HG03066 (cell line): ENCODE measurements around the gene NHS.
"Not testable (repeated sequence)": the region's sequence is repeated elsewhere in the genome, so short reads cannot be mapped to it uniquely, and the experiment has no call there.

Source experiments
- ATAC-seq: cut with Tn5 transposase; IDR thresholded peaks from one replicate; pipeline ENCODE4 v1.9.1; 2021; ENCODE audit warnings: low read depth; ENCODE audit not compliant: unreplicated experiment

Gene NHS

DNA sequence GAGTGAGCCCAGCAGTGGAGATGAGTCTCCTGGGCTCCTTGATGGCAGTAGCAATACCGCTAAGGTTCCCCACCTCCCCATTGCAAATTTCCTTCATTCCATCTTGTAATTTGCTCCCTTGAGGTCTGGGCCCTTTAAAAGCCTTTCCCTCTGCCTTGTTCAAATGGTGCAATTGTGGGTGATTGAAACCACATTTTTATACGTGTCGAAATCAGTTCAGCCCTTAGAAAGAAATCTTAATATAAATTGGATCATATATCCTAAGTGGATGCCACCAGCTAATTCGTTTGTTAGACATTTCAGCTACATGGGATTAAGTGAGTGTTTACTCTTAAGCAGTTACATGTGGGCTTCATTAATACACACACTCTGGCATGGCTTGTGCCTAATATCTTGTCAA, 68.6 kb downstream of the NHS start:
- no peak for ATAC-seq

DNA sequence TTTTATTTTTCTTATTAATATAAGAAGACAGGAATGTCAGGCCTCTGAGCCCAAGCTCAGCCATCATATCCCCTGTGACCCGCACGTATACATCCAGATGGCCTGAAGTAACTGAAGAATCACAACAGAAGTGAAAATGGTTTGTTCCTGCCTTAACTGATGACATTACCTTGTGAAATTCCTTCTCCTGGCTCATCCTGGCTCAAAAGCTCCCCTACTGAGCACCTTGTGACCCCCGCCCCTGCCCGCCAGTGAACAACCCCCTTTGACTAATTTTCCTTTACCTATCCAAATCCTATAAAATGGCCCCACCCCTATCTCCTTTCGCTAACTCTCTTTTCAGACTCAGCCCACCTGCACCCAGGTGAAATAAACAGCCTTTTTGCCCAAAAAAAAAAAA, 71.3 kb downstream of the NHS start:
- not testable (repeated sequence) for ATAC-seq

- ATAC-seq, result no peak
These were observed 73.2 kb downstream of the NHS start for GRCh38 chrX:17448188-17448587.

DNA sequence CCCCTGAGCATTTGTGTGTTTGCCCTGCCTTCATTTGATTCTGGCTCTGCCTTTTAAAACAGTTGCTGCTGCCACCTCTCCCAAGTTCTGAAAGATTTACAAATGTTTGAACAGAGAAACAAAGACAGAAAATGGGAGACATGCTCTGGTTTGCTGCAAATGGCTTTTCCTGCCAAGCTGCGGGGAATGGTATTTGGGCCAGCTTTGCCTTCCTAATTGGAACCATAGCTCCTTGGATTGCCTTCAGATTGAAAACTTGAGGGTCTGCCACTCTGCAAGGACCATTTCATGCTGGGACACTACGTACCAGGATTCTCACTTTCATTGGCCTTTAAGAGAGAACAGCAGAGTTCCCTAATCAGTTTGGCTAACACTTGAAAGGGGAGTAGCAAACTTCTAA, 74.9 kb downstream of the NHS start:
- no peak for ATAC-seq

- ATAC-seq, result no peak
These were observed 78.8 kb downstream of the NHS start for GRCh38 chrX:17453788-17454187.

DNA sequence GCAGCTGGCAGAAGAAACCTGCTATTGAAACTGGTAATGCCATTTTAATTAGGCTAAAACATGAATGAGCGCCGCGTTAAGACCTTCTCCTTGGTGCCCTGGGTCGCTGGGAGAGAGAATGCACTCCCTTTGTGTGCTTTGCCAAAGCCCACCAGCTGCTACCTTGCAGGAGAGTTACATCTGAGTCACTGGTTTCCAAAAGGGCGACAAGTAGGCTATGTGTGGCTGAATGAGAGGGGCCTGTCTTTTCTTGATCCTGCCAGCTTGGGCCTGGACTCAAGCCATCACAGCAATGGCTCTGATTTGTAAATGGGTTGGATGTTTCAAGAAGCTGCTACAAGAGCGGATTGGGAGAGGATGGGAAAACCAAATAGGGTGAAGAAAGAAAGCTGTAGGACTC, 81.5 kb downstream of the NHS start:
- ATAC-seq, result no peak

GRCh38 chrX:17459008-17459611, 84.1 kb downstream of the NHS start:
- ATAC-seq, result no peak

- no peak for ATAC-seq
These were observed 84.7 kb downstream of the NHS start for GRCh38 chrX:17459661-17460060.

DNA sequence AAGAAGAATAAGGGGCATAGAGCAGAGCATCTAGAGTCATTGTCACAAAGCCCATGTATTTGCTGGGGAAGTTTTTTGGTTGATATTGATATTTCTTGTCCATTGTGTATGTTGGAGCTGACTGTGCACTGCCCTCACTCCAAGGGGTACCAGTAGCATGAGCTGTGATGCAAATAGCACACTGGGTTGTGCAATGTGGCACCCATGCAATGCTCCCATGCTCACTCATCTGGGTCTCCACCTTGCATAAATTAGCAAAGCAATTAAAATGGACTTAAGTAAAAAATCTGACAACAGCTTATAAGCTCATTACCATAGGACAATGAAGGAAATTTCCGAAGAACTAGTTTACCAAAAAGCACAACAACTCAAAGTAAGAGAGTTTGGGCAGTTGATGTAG, 87.9 kb downstream of the NHS start:
- ATAC-seq, result no peak

DNA sequence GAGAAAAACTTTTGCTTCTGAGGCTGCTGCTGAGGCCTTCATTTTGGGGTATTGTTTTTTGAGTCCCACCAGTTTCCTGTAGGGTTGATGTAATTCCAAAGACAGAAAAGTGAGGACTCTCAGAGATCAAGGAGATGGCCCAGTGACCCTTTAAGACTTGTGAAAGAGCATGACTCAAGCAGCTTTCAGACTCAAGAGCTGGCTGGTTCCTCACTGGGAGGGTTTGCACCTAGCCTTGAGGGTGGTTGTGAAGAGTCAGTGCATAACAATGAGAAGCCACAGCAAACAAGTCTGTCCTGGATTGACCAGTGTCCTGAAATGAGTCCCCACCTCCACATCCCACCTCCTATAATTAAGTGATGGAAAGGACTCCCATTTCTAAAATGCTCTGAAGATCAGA, 89.2 kb downstream of the NHS start:
- ATAC-seq, result no peak

DNA sequence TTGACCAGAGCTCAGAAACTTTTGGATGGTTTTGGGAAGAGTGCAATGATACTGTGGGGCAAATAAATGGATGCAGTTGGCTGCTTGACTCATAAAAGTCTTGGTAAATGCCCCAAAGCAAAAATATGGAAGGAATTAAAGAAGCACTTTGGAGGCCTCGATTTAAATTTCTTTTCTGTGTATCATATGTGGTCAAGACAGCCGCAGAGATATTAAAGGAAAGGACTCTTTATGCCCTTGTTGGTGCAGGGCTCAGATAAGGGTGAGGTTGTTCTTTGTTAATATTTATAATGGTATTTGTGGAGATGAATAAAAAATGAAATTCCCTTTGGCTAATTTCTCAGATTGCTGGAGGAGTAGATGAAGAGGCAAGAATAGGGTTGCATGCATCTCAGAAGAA, 90.2 kb downstream of the NHS start:
- no peak for ATAC-seq

DNA sequence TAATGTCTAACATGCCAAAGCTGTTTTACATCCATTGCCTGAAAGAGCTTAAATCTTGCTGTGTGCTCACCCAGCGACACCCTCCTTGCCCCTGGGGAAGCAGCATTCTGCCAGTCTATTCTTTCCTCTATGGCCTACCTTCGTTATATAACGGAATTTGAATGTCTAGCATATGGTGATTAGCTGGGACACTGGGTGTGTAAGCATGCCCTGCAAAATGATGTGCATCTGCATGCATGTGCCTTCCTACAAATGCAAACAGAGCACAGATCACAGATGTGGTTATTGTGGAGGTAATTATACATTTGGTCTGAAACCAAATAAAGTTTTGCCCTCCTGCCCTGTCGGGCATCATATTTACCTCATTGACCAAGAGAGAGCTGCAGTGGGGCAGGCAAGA, 90.8 kb downstream of the NHS start:
- ATAC-seq, result no peak

DNA sequence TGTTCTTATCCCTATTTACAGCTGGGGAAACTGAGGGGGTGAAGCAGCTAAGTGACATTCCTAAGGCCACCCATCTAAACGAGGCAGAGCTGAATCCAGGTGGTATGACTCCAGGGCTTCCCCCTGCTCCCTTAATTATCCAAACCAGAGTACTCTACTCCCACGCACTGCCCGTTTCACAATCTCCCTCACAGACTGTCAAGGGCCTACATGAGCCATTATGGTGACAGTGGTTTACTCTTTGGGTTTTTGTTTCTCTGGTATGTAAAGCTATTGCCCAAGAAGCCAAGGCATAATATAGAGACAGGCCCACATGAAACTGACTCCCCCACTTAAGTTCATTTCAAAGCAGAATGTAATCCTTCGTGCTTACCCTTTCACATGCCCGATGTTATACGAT, 95.1 kb downstream of the NHS start:
- no peak for ATAC-seq

DNA sequence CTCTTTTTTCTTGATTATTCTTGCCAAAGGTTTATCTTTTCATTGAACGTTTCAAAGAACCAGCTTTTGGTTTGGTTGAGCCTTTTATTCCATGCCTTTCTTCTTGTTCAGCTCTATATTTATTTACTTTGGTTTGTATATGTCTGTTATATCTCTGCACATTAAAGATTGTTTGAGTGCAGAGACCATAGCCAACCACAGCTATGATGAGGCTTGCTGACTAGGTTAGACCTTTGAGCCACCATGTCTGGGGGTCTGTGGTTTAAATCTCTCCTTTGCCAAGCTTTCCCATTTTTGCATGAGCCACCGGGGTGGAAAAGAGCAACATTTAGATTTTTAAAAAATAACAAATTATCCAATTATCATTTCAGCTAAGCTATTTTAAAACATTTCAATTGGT, 96.1 kb downstream of the NHS start:
- ATAC-seq, result no peak

- ATAC-seq, result no peak
These were observed 96.9 kb downstream of the NHS start for GRCh38 chrX:17471861-17472260.

- ATAC-seq, result no peak
These were observed 97.4 kb downstream of the NHS start for GRCh38 chrX:17472424-17472823.

DNA sequence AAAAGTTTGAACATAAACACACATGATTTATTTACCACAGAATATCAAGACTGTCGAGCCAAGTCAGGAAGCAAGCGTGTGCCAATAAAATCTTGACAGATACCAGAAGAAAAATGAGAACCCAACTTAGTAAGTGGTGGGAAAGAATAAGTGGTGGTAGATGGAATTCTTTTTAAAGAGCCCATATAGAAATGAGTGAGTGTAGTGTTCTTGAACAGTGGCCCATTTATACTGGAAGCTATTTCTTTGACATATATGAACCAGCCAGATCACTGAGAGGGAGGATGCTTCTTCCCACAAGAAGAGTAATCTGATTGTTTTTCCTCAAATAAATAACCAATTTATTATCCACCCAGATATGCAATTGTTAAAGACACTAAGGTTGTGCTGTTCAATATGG, 98.0 kb downstream of the NHS start:
- no peak for ATAC-seq

GRCh38 chrX:17474892-17475291, 99.9 kb downstream of the NHS start:
- no peak for ATAC-seq

GRCh38 chrX:17475449-17476217, 100.6 kb downstream of the NHS start:
- no peak for ATAC-seq

DNA sequence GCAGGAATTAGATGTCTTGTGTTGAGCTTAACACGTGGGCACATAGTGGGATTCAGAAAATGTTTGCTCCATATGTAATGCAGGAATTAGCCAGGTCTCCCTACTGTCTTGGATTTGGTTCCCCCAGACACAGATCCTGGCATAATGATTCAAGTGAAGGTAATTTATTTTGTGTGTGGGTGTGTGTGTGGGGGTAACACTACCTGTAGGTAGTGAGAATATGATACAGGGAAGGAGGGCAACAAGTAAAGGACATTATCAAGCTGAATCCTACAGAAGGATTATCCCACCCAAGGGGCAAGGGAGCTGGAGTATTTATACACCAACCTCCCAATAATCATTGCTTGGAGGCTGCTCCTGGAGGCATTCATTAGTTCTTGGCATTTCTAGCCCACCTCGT, 101.4 kb downstream of the NHS start:
- ATAC-seq, result no peak

DNA sequence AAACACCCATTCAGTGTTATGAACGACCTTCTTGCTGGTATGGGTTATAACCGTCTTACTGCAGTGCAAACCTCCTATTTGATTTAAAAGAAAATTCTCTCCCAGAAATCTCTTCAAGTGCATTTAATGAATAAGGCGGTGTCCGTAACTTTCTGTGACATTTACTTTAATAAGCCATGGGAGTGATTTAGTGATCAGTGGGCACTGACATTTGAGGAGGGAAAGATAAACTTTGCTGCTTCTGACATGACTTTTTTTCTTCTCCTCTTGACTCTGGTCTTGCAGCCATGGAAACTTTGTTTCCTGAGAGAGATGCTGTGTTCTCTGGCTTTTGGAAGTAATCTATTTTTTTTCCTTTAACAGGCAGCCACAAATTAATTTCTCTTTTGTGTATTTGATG, 106.1 kb downstream of the NHS start:
- no peak for ATAC-seq

DNA sequence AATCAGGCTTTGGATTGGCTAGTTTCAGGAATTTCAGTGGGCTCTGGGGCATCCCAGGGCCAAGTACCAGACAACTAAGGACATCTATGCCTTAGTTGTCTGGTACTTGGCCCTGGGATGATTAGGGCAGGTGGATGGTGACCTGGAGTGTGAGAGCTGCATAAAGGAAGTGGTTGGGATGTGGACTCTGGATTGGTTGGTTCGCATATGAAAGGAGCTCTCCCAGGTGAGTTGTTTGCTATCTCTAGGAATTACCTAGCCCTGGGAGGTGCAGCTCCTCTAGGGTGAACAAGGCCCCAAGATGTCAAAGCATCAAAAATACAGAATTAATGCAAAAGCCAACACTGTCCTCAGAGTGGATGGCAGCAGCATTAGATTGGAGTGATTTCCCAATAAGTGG, 109.6 kb downstream of the NHS start:
- no peak for ATAC-seq

- no peak for ATAC-seq
These were observed 110.4 kb downstream of the NHS start for GRCh38 chrX:17485391-17485790.
